Spinal cord (tissue), 10 donors: ENCODE data around the gene FOXA1. TPM values are rescaled to one million over a fixed set of nuclear protein-coding genes. Genes with fewer than 3 reads are reported as not detected.

Source experiments
- DNase-seq, 6 donors: peaks; one replicate each; pipeline versions ENCODE4 v3.0.0 to v3.0.0-alpha.2; 2013 to 2015; ENCODE audit warnings: low spot score in 6 of 6, low read depth in 4 of 6
- H3K27ac ChIP-seq: one replicate; pipeline ENCODE4 v1.5.1; 2013; ENCODE audit warnings: low read depth, low read length, control low read depth
- H3K27me3 ChIP-seq: one replicate; pipeline ENCODE4 v1.6.1; 2013; ENCODE audit warnings: low read length; ENCODE audit not compliant: control insufficient read depth, insufficient read depth
- H3K36me3 ChIP-seq: one replicate; pipeline ENCODE4 v1.6.1; 2013; ENCODE audit warnings: low read length; ENCODE audit not compliant: control insufficient read depth, insufficient read depth
- H3K4me1 ChIP-seq: one replicate; pipeline ENCODE4 v1.6.1; 2013; ENCODE audit warnings: low read length; ENCODE audit not compliant: control insufficient read depth, insufficient read depth
- H3K4me3 ChIP-seq: one replicate; pipeline ENCODE4 v1.5.1; 2013; ENCODE audit warnings: low read depth, low read length, control low read depth
- H3K9me3 ChIP-seq: one replicate; pipeline ENCODE4 v1.6.1; 2013; ENCODE audit warnings: low read length; ENCODE audit not compliant: control insufficient read depth, insufficient read depth
- WGBS: methylation state at CpG from one replicate; pipeline ENCODE4 v1.1.5; 2013; ENCODE audit warnings: missing lambda C conversion rate; ENCODE audit not compliant: insufficient coverage; 5-methylcytosine and 5-hydroxymethylcytosine counted together
- polyA plus RNA-seq, 2 donors: library from polyadenylated mRNA; unstranded; fragments of 120-200 nt; gene quantifications; one replicate each; pipeline ENCODE4 v1.2.1, GENCODE V29; 2013; ENCODE audit not compliant: insufficient read length in 2 of 2
- total RNA-seq, 2 donors: library from RNA; depleted of rRNA in 1 of 2; stranded (reverse); fragments of 120-200 nt in 1 of 2; fragments of >200 nt in 1 of 2; gene quantifications; one replicate each; pipeline versions ENCODE4 v1.2.3 to v1.2.4, GENCODE V29; 2013 to 2014
- donor health status: healthy.

The FOXA1 gene
- total and polyA plus RNA-seq, 4 donors = 0.40 to 4.4 (median 2.5) TPM

- Histone ChIP-seq H3K4me1 (peaks cover 8% of the 10 kb centered on the region), H3K4me3 (peak overlapping the region; percentile 35), H3K27ac (peak overlapping the region; percentile 33), H3K27me3 (peaks cover 27% of the 10 kb centered on the region), H3K9me3 (no peaks in the 10 kb centered on the region), H3K36me3 (no peaks in the 10 kb centered on the region)
- WGBS = 2% methylated on average over 81 of the region's 81 CpGs
- peak in 2 of 6 donors; percentile 47 to 53 for DNase-seq
Measured at GRCh38 chr14:37622231-37622923, 27.3 kb upstream of the FOXA1 start.

- Histone ChIP-seq H3K27me3 (peaks cover 27% of the 10 kb centered on the region), H3K27ac (no peak overlapping the region)
Measured at GRCh38 chr14:37620856-37621255, 25.8 kb upstream of the FOXA1 start.

GRCh38 chr14:37618498-37619028 is 23.5 kb upstream of the FOXA1 start:
- Histone ChIP-seq H3K27me3 (peaks cover 25% of the 10 kb centered on the region), H3K9me3 (peaks cover 19% of the 10 kb centered on the region), H3K4me3 (no peak overlapping the region), H3K27ac (no peak overlapping the region), H3K36me3 (no peaks in the 10 kb centered on the region), H3K4me1 (peaks cover 8% of the 10 kb centered on the region)
- DNase-seq = no peak
- no CpG with 5 or more reads among the region's 1 CpG for WGBS

More at GRCh38 chr14:37620856-37621255, 25.8 kb upstream of the FOXA1 start:
- Histone ChIP-seq H3K9me3 (peaks cover 8% of the 10 kb centered on the region), H3K4me3 (no peak overlapping the region), H3K4me1 (peaks cover 8% of the 10 kb centered on the region), H3K36me3 (no peaks in the 10 kb centered on the region)
- DNase-seq = no peak

- WGBS = 100% methylated on average over 1 of the region's 1 CpG
- no peak for DNase-seq
Measured at GRCh38 chr14:37617864-37618365, 22.9 kb upstream of the FOXA1 start.

GRCh38 chr14:37616853-37617252 is 21.8 kb upstream of the FOXA1 start:
- no peaks in the 10 kb centered on the region for H3K36me3 ChIP-seq
- H3K27ac ChIP-seq = no peak overlapping the region
- H3K4me3 ChIP-seq = no peak overlapping the region
- peaks cover 21% of the 10 kb centered on the region for H3K9me3 ChIP-seq
- no peak for DNase-seq
- 92% methylated on average over 4 of the region's 4 CpGs for WGBS
- peaks cover 17% of the 10 kb centered on the region for H3K27me3 ChIP-seq
- H3K4me1 ChIP-seq = no peaks in the 10 kb centered on the region

More at GRCh38 chr14:37617864-37618365, 22.9 kb upstream of the FOXA1 start:
- Histone ChIP-seq H3K27ac (no peak overlapping the region), H3K9me3 (peaks cover 19% of the 10 kb centered on the region), H3K36me3 (no peaks in the 10 kb centered on the region), H3K4me1 (peaks cover 8% of the 10 kb centered on the region), H3K27me3 (peaks cover 23% of the 10 kb centered on the region), H3K4me3 (no peak overlapping the region)

- H3K27ac ChIP-seq = no peak overlapping the region
- peaks cover 21% of the 10 kb centered on the region for H3K9me3 ChIP-seq
- no CpG with 5 or more reads among the region's 3 CpGs for WGBS
- H3K4me3 ChIP-seq = no peak overlapping the region
- peaks cover 18% of the 10 kb centered on the region for H3K27me3 ChIP-seq
- no peak for DNase-seq
- H3K4me1 ChIP-seq = peaks cover 7% of the 10 kb centered on the region
- H3K36me3 ChIP-seq = no peaks in the 10 kb centered on the region
Measured at GRCh38 chr14:37615582-37616289, 20.7 kb upstream of the FOXA1 start.

GRCh38 chr14:37610945-37611523 is 16.0 kb upstream of the FOXA1 start:
- peaks cover 7% of the 10 kb centered on the region for H3K4me1 ChIP-seq
- peaks cover 15% of the 10 kb centered on the region for H3K9me3 ChIP-seq
- 1% methylated on average over 52 of the region's 52 CpGs for WGBS
- H3K27ac ChIP-seq = no peak overlapping the region
- peak in 2 of 6 donors; percentile 9 to 55 for DNase-seq
- H3K4me3 ChIP-seq = no peak overlapping the region
- no peaks in the 10 kb centered on the region for H3K36me3 ChIP-seq
- H3K27me3 ChIP-seq = peaks cover 38% of the 10 kb centered on the region

- H3K4me3 ChIP-seq = no peak overlapping the region
- no peak for DNase-seq
- H3K9me3 ChIP-seq = peaks cover 2% of the 10 kb centered on the region
- peaks cover 61% of the 10 kb centered on the region for H3K27me3 ChIP-seq
- H3K27ac ChIP-seq = no peak overlapping the region
- no peaks in the 10 kb centered on the region for H3K36me3 ChIP-seq
- peaks cover 7% of the 10 kb centered on the region for H3K4me1 ChIP-seq
- 88% methylated on average over 1 of the region's 3 CpGs for WGBS
Measured at GRCh38 chr14:37608649-37609048, 13.6 kb upstream of the FOXA1 start.

- no peak overlapping the region for H3K27ac ChIP-seq
- DNase-seq = no peak
- H3K36me3 ChIP-seq = no peaks in the 10 kb centered on the region
- H3K9me3 ChIP-seq = no peaks in the 10 kb centered on the region
- no peak overlapping the region for H3K4me3 ChIP-seq
- H3K4me1 ChIP-seq = peaks cover 7% of the 10 kb centered on the region
- H3K27me3 ChIP-seq = peaks cover 75% of the 10 kb centered on the region
Measured at GRCh38 chr14:37606678-37607077, 11.6 kb upstream of the FOXA1 start.
